SJSA1 (cell line): ENCODE results near the gene PDE9A. TPM values are rescaled to one million over a fixed set of nuclear protein-coding genes. Genes with fewer than 3 reads are reported as not detected.
"Not testable (repeated sequence)": the region's sequence is repeated elsewhere in the genome, so short reads cannot be mapped to it uniquely, and the experiment has no call there.

ENCODE experiments used
- DNase-seq, 2 experiments: peaks; one replicate each; pipeline ENCODE4 v3.0.0-alpha.2; 2015 to 2020; ENCODE audit warnings: low spot score in 2 of 2, low read depth in 1 of 2
- H3K27ac ChIP-seq: fragments of 250-450 bp; sonication (Bioruptor Pico); 2 replicates; pipeline ENCODE4 v1.5.1; 2020; ENCODE audit warnings: mild to moderate bottlenecking, moderate library complexity
- H3K27me3 ChIP-seq: fragments of 250-450 bp; sonication (Bioruptor Pico); replicated peaks from 2 replicates; pipeline ENCODE4 v1.5.1; 2020; ENCODE audit warnings: mild to moderate bottlenecking, moderate library complexity
- H3K36me3 ChIP-seq: fragments of 250-450 bp; sonication (Bioruptor Pico); 2 replicates; pipeline ENCODE4 v1.5.1; 2020; ENCODE audit warnings: mild to moderate bottlenecking
- H3K4me1 ChIP-seq: fragments of 250-450 bp; sonication (Bioruptor Pico); replicated peaks from 2 replicates; pipeline ENCODE4 v1.6.1; 2021; ENCODE audit warnings: mild to moderate bottlenecking
- H3K4me3 ChIP-seq: fragments of 250-450 bp; sonication (Bioruptor Pico); 2 replicates; pipeline ENCODE4 v1.5.1; 2020; ENCODE audit warnings: mild to moderate bottlenecking
- H3K9me3 ChIP-seq: fragments of 250-450 bp; sonication (Bioruptor Pico); replicated peaks from 2 replicates; pipeline ENCODE4 v1.5.1; 2020; ENCODE audit warnings: mild to moderate bottlenecking
- total RNA-seq: library from RNA; depleted of rRNA; stranded (reverse); fragments of >200 nt; shearing (Covaris generic); gene quantifications from 2 replicates; pipeline ENCODE4 v1.2.3, GENCODE V29; 2014

PDE9A gene
- total RNA-seq, 1 experiment from 2014 or later = 10.3 TPM

GRCh38 chr21:42705746-42706374 lies 52.4 kb downstream of the PDE9A start:
- no peaks in the 10 kb centered on the region for H3K36me3 ChIP-seq
- H3K27me3 ChIP-seq = no peaks in the 10 kb centered on the region; the same call in 1 of the 2 replicates

DNA sequence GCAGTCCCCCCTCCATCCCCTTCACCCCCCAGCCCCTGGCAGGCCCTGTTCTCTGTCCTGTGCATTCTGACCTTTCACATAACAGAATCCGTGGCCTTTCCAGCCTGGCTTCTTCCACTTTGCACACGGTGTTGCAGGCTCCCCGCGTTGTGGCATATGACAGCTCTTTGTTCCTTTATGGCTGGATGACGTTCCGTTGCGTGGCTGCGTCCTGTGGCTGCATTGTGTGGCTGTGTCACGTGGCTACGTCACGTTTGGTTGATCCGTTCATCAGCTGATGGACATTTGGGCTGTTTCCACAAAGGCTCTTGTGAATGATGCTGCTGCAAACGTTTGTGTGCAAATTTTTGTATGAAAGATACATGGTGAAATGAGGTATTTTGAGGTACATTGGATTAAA lies 53.3 kb downstream of the PDE9A start:
- DNase-seq = no peak
- H3K4me1 ChIP-seq = no peaks in the 10 kb centered on the region
- H3K27ac ChIP-seq = no peak overlapping the region
- H3K4me3 ChIP-seq = no peak overlapping the region
- no peaks in the 10 kb centered on the region for H3K27me3 ChIP-seq
- 0 out of 2 replicates have a peak, but pooled peaks cover 2% of the 10 kb centered on the region for H3K9me3 ChIP-seq
- H3K36me3 ChIP-seq = no peaks in the 10 kb centered on the region

More at GRCh38 chr21:42705746-42706374, 52.4 kb downstream of the PDE9A start:
- Histone ChIP-seq H3K27ac (no peak overlapping the region), H3K4me1 (no peaks in the 10 kb centered on the region), H3K4me3 (no peak overlapping the region), H3K9me3 (0 out of 2 replicates have a peak, but pooled peaks cover 2% of the 10 kb centered on the region)
- no peak for DNase-seq

- no peaks in the 10 kb centered on the region for H3K27me3 ChIP-seq
- H3K27ac ChIP-seq = no peak overlapping the region
- H3K4me1 ChIP-seq = no peaks in the 10 kb centered on the region
- 0 out of 2 replicates have a peak, but pooled peaks cover 2% of the 10 kb centered on the region for H3K9me3 ChIP-seq
- DNase-seq = no peak
- H3K4me3 ChIP-seq = no peak overlapping the region
- no peaks in the 10 kb centered on the region for H3K36me3 ChIP-seq
Observed at GRCh38 chr21:42707207-42707830, 53.9 kb downstream of the PDE9A start.

DNA sequence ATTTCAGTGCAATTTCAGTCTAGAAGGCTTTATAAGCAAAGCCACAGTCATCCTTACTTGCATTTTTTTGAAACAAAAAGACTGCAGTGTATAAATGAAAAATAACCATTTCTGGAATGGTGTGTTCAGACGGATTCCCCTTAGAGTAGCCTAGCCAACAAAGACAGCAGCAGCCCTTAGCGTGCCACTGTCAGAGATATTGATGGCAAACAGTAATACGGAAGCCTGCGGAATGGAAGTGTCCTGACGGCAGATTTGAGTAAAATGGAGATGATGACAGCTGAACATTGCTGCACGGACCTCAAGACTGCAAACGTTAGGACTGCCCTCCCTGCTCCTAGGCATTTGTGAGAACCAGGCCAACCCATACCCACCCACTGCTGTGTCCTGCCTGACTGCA lies 54.7 kb downstream of the PDE9A start:
- H3K4me1 ChIP-seq = no peaks in the 10 kb centered on the region
- no peak for DNase-seq
- no peak overlapping the region for H3K4me3 ChIP-seq
- no peaks in the 10 kb centered on the region for H3K36me3 ChIP-seq
- no peaks in the 10 kb centered on the region for H3K27me3 ChIP-seq
- H3K27ac ChIP-seq = no peak overlapping the region
- H3K9me3 ChIP-seq = no peaks in the 10 kb centered on the region

DNA sequence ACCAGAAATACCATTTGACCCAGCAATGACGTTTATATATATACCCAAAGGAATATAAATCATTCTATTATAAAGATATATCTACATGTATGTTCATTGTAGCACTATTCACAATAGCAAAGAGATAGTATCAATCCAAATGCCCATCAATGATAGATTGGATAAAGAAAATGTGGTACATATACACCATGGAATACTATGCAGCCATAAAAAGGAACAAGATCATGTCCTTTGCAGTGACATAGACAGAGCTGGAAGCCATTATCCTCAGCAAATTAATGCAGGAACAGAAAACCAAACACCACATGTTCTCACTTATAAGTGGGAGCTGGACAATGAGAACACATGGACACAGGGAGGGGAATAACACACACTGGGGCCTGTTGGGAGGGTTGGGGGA lies 55.5 kb downstream of the PDE9A start:
- H3K27me3 ChIP-seq, DNase-seq, H3K4me1 ChIP-seq, H3K4me3 ChIP-seq, H3K27ac ChIP-seq, H3K9me3 ChIP-seq, H3K36me3 ChIP-seq: not testable (repeated sequence)

GRCh38 chr21:42711667-42712066 lies 58.2 kb downstream of the PDE9A start:
- Histone ChIP-seq H3K4me1 (no peaks in the 10 kb centered on the region), H3K27ac (no peak overlapping the region), H3K9me3 (no peaks in the 10 kb centered on the region), H3K27me3 (no peaks in the 10 kb centered on the region), H3K36me3 (no peaks in the 10 kb centered on the region), H3K4me3 (no peak overlapping the region)
- no peak for DNase-seq

DNA sequence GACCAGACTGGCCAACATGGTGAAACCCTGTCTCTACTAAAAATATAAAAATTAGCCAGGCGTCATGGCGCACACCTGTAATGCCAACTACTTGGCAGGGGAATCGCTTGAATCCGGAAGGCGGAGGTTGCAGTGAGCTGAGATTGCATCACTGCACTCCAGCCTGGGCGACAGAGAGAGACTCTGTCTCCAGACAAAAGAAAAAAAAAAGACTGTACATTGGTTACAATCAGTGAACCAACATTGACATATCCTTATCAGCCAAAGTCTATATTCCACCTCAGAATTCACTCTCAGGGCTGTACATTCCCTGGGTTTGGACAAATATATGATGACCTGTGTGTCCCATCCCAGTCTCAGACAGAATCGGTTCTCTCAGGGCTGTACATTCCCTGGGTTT lies 62.0 kb downstream of the PDE9A start:
- H3K9me3 ChIP-seq, H3K27ac ChIP-seq, H3K36me3 ChIP-seq, DNase-seq, H3K4me1 ChIP-seq, H3K4me3 ChIP-seq, H3K27me3 ChIP-seq: not testable (repeated sequence)

DNA sequence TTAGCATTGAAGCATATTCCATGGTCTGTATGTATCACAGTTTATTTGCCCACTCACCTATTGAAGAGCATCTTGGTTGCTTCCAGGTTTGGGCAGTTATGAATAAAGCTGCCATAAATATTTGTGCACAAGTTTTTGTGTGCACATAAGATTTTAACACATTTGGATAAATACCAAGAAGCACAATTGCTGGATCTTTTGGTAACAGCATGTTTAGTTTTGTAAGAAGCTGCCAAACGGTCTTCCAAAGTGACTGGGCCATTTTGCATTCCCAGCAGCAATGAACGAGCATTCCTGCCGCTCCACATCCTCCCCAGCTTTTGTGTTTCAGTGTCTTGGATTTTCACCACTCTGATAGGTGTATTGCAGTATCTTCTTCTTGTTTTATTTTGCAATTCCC lies 62.7 kb downstream of the PDE9A start:
- H3K4me3 ChIP-seq = no peak overlapping the region
- no peak for DNase-seq
- peaks cover 14% of the 10 kb centered on the region for H3K4me1 ChIP-seq
- H3K27me3 ChIP-seq = no peaks in the 10 kb centered on the region
- H3K36me3 ChIP-seq = no peaks in the 10 kb centered on the region
- H3K9me3 ChIP-seq = no peaks in the 10 kb centered on the region
- no peak overlapping the region for H3K27ac ChIP-seq

GRCh38 chr21:42720484-42720883 lies 67.1 kb downstream of the PDE9A start:
- H3K27ac ChIP-seq, H3K9me3 ChIP-seq, H3K36me3 ChIP-seq, DNase-seq, H3K27me3 ChIP-seq, H3K4me3 ChIP-seq: not testable (repeated sequence)
- H3K4me1 ChIP-seq = peaks cover 56% of the 10 kb centered on the region

- no peak for DNase-seq
Observed at GRCh38 chr21:42721341-42721824, 68.0 kb downstream of the PDE9A start.

GRCh38 chr21:42722153-42722552 lies 68.7 kb downstream of the PDE9A start:
- Histone ChIP-seq H3K36me3 (no peaks in the 10 kb centered on the region), H3K27ac (no peak overlapping the region), H3K9me3 (no peaks in the 10 kb centered on the region), H3K4me3 (no peak overlapping the region), H3K4me1 (peaks cover 59% of the 10 kb centered on the region), H3K27me3 (no peaks in the 10 kb centered on the region)
- DNase-seq = no peak

More at GRCh38 chr21:42721341-42721824, 68.0 kb downstream of the PDE9A start:
- H3K4me3 ChIP-seq = no peak overlapping the region
- H3K27ac ChIP-seq = no peak overlapping the region
- no peaks in the 10 kb centered on the region for H3K9me3 ChIP-seq
- no peaks in the 10 kb centered on the region for H3K27me3 ChIP-seq
- no peaks in the 10 kb centered on the region for H3K36me3 ChIP-seq
- peaks cover 59% of the 10 kb centered on the region for H3K4me1 ChIP-seq

DNA sequence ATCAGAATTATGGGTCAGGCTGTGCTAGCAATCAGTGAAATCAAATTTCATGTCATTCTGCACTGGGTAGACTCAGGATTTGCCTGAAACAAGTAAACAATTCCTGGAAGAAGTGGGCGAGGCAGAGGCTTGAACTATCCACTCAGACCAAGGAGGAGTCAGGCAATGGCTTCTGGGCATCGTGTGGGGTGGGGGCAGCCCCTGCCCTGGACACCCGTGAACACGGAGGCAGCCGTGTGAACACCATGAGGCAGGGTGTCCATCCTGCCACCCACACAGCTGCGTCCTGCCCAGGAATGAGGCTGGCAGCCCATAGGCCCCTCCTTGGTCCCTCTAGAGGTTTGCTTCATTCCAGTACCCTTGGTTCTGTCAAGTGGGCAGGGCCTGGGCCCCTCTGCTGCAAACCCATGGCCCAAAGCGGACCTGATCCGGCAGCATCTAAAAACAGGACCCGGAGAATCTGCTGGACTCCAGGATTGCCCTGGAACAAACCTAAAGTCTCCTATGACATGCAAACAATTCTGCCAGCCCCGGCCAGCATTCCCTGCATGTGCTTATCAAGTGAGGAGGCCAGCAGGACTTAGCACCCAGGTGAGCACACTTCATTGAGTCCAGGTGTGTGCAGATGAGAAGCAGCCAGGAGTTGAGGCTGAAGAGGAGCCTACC lies 69.5 kb downstream of the PDE9A start:
- no peak for DNase-seq
- Histone ChIP-seq H3K4me1 (peaks cover 56% of the 10 kb centered on the region), H3K27ac (no peak overlapping the region), H3K27me3 (no peaks in the 10 kb centered on the region), H3K9me3 (no peaks in the 10 kb centered on the region), H3K36me3 (no peaks in the 10 kb centered on the region), H3K4me3 (no peak overlapping the region)

- Histone ChIP-seq H3K36me3 (no peaks in the 10 kb centered on the region), H3K9me3 (no peaks in the 10 kb centered on the region), H3K27ac (peak overlapping the region; percentile 71), H3K4me1 (peaks cover 55% of the 10 kb centered on the region), H3K4me3 (no peak overlapping the region), H3K27me3 (no peaks in the 10 kb centered on the region)
- DNase-seq = peak; percentile 96 to 97
Observed at GRCh38 chr21:42724226-42724920, 71.0 kb downstream of the PDE9A start.
